ENCODE measurements around the gene CDK5RAP2.

DNA sequence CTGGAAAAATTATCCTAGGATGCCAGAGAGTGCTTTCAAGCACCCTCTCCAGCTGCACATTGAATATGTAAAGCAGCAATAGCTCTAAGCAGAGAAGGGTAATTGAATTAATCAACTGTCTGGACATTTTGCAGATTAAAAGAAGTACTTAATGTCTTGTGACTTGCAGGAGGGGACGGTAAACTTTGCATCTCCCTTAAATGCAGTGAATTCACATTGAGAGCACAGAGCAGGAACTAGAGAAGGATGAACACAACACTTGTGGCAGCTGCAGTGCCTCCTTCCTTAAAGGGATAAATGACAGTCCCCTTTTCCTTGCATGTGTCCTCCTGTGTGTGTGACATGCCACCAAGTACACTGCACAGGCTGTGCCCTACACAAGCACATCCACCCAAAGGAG lies 7.4 kb upstream of the CDK5RAP2 start:
- TF ChIP-seq EZH2 (IDR thresholded peaks at IDR 0.05; ENCODE audit: insufficient read depth, poor library complexity, severe bottlenecking) (no peak), EZH2phosphoT487 (IDR thresholded peaks at IDR 0.05; ENCODE audit: insufficient read depth, low read depth) (no peak)
